ENCODE results near the gene CEACAM21. TPM values are rescaled to one million over a fixed set of nuclear protein-coding genes. Genes with fewer than 3 reads are reported as not detected.

The CEACAM21 gene
- polyA plus RNA-seq (2012; ENCODE audit: insufficient read depth, insufficient read length, low read depth) = 2.0 TPM

- no peaks in the 10 kb centered on the region for H3K4me1 ChIP-seq
- H3K27me3 ChIP-seq = peaks cover 5% of the 10 kb centered on the region; the same call in 1 of the 2 replicates
- H3K4me3 ChIP-seq (ENCODE audit: low read depth, low read length) = no peak within 1 kb of the TSS
- no peaks in the 10 kb centered on the region for H3K36me3 ChIP-seq
- DNase-seq = no peak
- no peaks in the 10 kb centered on the region for H3K9me3 ChIP-seq
- TF ChIP-seq, protein P1, sequence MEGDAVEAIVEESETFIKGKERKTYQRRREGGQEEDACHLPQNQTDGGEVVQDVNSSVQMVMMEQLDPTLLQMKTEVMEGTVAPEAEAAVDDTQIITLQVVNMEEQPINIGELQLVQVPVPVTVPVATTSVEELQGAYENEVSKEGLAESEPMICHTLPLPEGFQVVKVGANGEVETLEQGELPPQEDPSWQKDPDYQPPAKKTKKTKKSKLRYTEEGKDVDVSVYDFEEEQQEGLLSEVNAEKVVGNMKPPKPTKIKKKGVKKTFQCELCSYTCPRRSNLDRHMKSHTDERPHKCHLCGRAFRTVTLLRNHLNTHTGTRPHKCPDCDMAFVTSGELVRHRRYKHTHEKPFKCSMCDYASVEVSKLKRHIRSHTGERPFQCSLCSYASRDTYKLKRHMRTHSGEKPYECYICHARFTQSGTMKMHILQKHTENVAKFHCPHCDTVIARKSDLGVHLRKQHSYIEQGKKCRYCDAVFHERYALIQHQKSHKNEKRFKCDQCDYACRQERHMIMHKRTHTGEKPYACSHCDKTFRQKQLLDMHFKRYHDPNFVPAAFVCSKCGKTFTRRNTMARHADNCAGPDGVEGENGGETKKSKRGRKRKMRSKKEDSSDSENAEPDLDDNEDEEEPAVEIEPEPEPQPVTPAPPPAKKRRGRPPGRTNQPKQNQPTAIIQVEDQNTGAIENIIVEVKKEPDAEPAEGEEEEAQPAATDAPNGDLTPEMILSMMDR (IDR thresholded peaks at IDR 0.05; ENCODE audit: low read depth, low read length) = no peak
Observed at GRCh38 chr19:41575998-41576397, at the start of gene CEACAM21. CEACAM21 (plus strand) TSS chr19:41576166; CDS start chr19:41576275, 109 bp downstream.

GRCh38 chr19:41527089-41527488 is 48.9 kb upstream of the CEACAM21 start:
- peaks cover 96% of the 10 kb centered on the region for H3K27me3 ChIP-seq
- TF ChIP-seq, protein P1 (IDR thresholded peaks at IDR 0.05; ENCODE audit: low read depth, low read length) = no peak
- no peak for DNase-seq

GRCh38 chr19:41528106-41528505 is 47.9 kb upstream of the CEACAM21 start:
- no peaks in the 10 kb centered on the region; the same call in 1 of the 2 replicates for H3K9me3 ChIP-seq
- no peaks in the 10 kb centered on the region for H3K4me1 ChIP-seq
- peaks cover 93% of the 10 kb centered on the region for H3K27me3 ChIP-seq
- no peaks in the 10 kb centered on the region for H3K36me3 ChIP-seq
- TF ChIP-seq, protein P1 (IDR thresholded peaks at IDR 0.05; ENCODE audit: low read depth, low read length) = no peak
- no peak for DNase-seq
- H3K4me3 ChIP-seq (ENCODE audit: low read depth, low read length) = no peak overlapping the region

More at GRCh38 chr19:41527089-41527488, 48.9 kb upstream of the CEACAM21 start:
- H3K36me3 ChIP-seq = no peaks in the 10 kb centered on the region
- no peaks in the 10 kb centered on the region; the same call in 1 of the 2 replicates for H3K9me3 ChIP-seq
- H3K4me1 ChIP-seq = no peaks in the 10 kb centered on the region
- no peak overlapping the region for H3K4me3 ChIP-seq (ENCODE audit: low read depth, low read length)

DNA sequence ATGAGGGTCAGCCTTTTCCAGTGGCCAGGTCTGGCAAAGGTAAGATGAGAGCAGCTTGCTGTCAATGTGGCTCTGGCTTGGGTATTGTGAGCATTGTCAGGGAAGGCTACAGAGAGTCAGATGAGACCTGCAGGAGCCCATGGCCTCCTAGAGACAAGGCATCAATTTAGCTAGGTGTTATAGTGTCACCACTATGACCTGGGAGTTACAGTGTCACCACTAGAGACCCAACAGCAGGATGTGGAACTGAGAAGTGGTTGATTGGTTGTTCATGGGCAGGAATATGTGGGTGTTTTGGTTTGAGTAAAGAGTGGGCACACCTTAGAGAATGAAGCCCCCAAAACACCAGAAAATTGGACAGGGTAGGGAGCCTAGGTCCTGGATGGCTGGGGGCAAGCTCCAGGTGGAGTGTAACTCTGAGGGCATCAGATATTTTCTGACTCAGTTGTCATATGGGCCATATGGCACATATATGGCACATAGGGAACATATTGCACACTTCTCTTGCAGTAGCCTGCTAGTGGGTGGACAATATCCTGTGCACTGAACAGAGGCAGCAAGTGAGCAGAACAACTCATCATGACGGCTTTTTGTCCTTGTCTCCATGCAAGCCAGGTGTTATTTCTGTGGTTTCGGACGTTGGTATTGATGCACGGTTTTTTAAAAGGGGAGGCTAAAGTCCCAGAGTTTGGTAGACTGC is 46.3 kb upstream of the CEACAM21 start:
- H3K9me3 ChIP-seq = no peaks in the 10 kb centered on the region; the same call in 1 of the 2 replicates

GRCh38 chr19:41530184-41530534 is 45.8 kb upstream of the CEACAM21 start:
- no peak overlapping the region for H3K4me3 ChIP-seq (ENCODE audit: low read depth, low read length)
- peaks cover 96% of the 10 kb centered on the region for H3K27me3 ChIP-seq

More for the DNA sequence above, 46.3 kb upstream of the CEACAM21 start:
- TF ChIP-seq, protein P1 (IDR thresholded peaks at IDR 0.05; ENCODE audit: low read depth, low read length) = no peak
- no peaks in the 10 kb centered on the region for H3K4me1 ChIP-seq
- H3K27me3 ChIP-seq = peaks cover 94% of the 10 kb centered on the region
- H3K36me3 ChIP-seq = no peaks in the 10 kb centered on the region
- DNase-seq = no peak
- H3K4me3 ChIP-seq (ENCODE audit: low read depth, low read length) = no peak overlapping the region

More at GRCh38 chr19:41530184-41530534, 45.8 kb upstream of the CEACAM21 start:
- DNase-seq = no peak
- TF ChIP-seq, protein P1 (IDR thresholded peaks at IDR 0.05; ENCODE audit: low read depth, low read length) = no peak
- Histone ChIP-seq H3K36me3 (no peaks in the 10 kb centered on the region), H3K9me3 (no peaks in the 10 kb centered on the region; the same call in 1 of the 2 replicates), H3K4me1 (no peaks in the 10 kb centered on the region)

Data from BE2C (cell line).